T-helper 1 cell treated with Interleukin-12 subunit alpha and Interleukin-12 subunit beta and Interleukin-4 antibody, amounts not matched to agents 30 ng/mL and 1 ng/mL, for 36 hours (primary cell): Measurements from ENCODE around the gene TOM1. TPM values are rescaled to one million over a fixed set of nuclear protein-coding genes. Genes with fewer than 3 reads are reported as not detected.

ENCODE experiments used
- intact Hi-C: fragments of 100-400 bp; cut with micrococcal nuclease; formaldehyde crosslinking; loops from one replicate; pipeline ENCODE4 v1.15.1; 2024
- total RNA-seq: library from RNA; stranded (reverse); gene quantifications from 2 replicates; pipeline ENCODE4 v1.2.3, GENCODE V29; 2022

TOM1 gene
- total RNA-seq, 1 donor from 2014 or later = 38.3 TPM

- intact Hi-C loops = no loop called here
These were observed 45.4 kb downstream of the TOM1 start for GRCh38 chr22:35344956-35345690.

- intact Hi-C loops = no loop called here
These were observed 46.3 kb downstream of the TOM1 start for GRCh38 chr22:35345808-35346505.

GRCh38 chr22:35346596-35347220 is 47.0 kb downstream of the TOM1 start:
- intact Hi-C loops = no loop called here

GRCh38 chr22:35347462-35347861 is 47.8 kb downstream of the TOM1 start:
- intact Hi-C loops = no loop called here

GRCh38 chr22:35348026-35348590 is 48.4 kb downstream of the TOM1 start:
- intact Hi-C loops = no loop called here

GRCh38 chr22:35348703-35349102 is 49.0 kb downstream of the TOM1 start:
- intact Hi-C loops = no loop called here

GRCh38 chr22:35349368-35349703 is 49.6 kb downstream of the TOM1 start:
- intact Hi-C loops = no loop called here

GRCh38 chr22:35349704-35350538 is 50.2 kb downstream of the TOM1 start:
- intact Hi-C loops = loop anchor here (1.0 to 10.0 kb wide), 11 partner anchors 21 to 830 kb away; partner anchors contain the start of genes APOL6, MCM5 and RBFOX2

GRCh38 chr22:35350539-35351503 is 51.1 kb downstream of the TOM1 start:
- intact Hi-C loops = loop anchor here (1.0 to 10.0 kb wide), 11 partner anchors 20 to 829 kb away; partner anchors contain the start of genes APOL6, MCM5 and RBFOX2

GRCh38 chr22:35352214-35353111 is 52.8 kb downstream of the TOM1 start:
- intact Hi-C loops = loop anchor here (1.0 to 10.0 kb wide), 3 partner anchors 482 to 714 kb away; partner anchors contain the start of gene RBFOX2

- intact Hi-C loops = loop anchor here (10.0 kb wide), 2 partner anchors 481 to 671 kb away; partner anchors contain the start of gene RBFOX2
These were observed 53.6 kb downstream of the TOM1 start for GRCh38 chr22:35353318-35353717.

- intact Hi-C loops = loop anchor here (10.0 kb wide), 2 partner anchors 481 to 671 kb away; partner anchors contain the start of gene RBFOX2
These were observed 54.4 kb downstream of the TOM1 start for GRCh38 chr22:35354068-35354467.

GRCh38 chr22:35357883-35358621 is 58.4 kb downstream of the TOM1 start:
- intact Hi-C loops = loop anchor here (10.0 kb wide), 2 partner anchors 477 to 667 kb away; partner anchors contain the start of gene RBFOX2

GRCh38 chr22:35359380-35360065 is 59.8 kb downstream of the TOM1 start:
- intact Hi-C loops = loop anchor here (10.0 kb wide), 2 partner anchors 475 to 665 kb away; partner anchors contain the start of gene RBFOX2

GRCh38 chr22:35361001-35361558 is 61.4 kb downstream of the TOM1 start:
- intact Hi-C loops = no loop called here

GRCh38 chr22:35363566-35364086 is 63.9 kb downstream of the TOM1 start:
- intact Hi-C loops = no loop called here
